ENCODE measurements around the gene S100A9. TPM values are rescaled to one million over a fixed set of nuclear protein-coding genes. Genes with fewer than 3 reads are reported as not detected.
A peak's percentile ranks its signal among the peaks of the same experiment; 100 is the strongest.

The S100A9 gene
- total RNA-seq, 1 donor from 2014 or later, result not detected

DNA sequence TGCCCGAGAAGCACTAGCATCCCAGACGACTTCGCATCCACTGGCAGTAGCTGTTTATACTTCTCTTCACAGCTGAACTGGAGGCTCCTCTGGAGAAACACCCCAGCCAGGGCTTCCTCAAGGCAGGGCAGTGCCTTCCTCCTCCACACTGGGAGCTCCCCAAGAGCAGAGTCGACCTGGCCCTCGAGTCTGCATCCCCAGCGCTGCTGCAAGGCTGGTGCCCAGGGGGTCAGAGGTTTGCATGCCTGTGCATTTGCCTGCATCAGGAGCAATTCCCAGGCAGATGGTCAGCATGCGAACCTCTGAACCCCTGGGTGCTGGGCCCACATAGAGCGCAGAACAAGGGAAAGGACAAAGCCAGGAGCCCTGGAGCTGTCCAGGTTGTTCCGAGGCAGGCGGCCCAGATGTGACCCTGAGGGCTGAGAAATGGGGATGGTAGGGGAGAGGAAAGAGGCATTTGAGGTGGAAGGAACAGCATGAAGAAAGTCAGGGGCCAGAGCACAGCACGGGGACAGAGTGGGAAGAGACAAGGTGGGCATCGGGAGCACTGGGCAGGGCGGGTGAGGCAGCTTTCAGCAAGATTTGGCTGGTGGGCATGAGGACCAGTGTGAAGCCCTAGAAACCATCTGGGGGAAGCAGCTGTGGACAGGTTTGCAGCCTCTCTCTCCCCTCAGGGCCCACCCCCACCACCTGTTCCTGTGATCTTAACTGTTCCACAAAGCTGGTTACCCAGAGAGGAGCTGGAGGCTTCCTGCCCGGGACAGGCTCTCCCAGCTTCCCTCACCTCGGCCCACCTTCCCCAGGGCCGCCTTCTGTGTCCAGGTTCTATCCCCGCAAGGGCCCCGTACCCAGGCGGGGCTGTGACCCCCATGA, 39.6 kb downstream of the S100A9 start:
- H3K27ac Mint-ChIP-seq (ENCODE audit: unreplicated experiment), result no peak overlapping the region
- H3K36me3 Mint-ChIP-seq (ENCODE audit: unreplicated experiment), result no peaks in the 10 kb centered on the region
- no peaks in the 10 kb centered on the region for H3K4me1 Mint-ChIP-seq (ENCODE audit: unreplicated experiment)
- no peak overlapping the region for H3K4me3 Mint-ChIP-seq (ENCODE audit: unreplicated experiment)
- H3K9me3 Mint-ChIP-seq (ENCODE audit: unreplicated experiment), result no peaks in the 10 kb centered on the region
- TF ChIP-seq, protein P1, sequence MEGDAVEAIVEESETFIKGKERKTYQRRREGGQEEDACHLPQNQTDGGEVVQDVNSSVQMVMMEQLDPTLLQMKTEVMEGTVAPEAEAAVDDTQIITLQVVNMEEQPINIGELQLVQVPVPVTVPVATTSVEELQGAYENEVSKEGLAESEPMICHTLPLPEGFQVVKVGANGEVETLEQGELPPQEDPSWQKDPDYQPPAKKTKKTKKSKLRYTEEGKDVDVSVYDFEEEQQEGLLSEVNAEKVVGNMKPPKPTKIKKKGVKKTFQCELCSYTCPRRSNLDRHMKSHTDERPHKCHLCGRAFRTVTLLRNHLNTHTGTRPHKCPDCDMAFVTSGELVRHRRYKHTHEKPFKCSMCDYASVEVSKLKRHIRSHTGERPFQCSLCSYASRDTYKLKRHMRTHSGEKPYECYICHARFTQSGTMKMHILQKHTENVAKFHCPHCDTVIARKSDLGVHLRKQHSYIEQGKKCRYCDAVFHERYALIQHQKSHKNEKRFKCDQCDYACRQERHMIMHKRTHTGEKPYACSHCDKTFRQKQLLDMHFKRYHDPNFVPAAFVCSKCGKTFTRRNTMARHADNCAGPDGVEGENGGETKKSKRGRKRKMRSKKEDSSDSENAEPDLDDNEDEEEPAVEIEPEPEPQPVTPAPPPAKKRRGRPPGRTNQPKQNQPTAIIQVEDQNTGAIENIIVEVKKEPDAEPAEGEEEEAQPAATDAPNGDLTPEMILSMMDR (IDR thresholded peaks at IDR 0.05), result no peak
- DNase-seq (ENCODE audit: extremely low spot score, unreplicated experiment), result peak; percentile 80
- peaks cover 6% of the 10 kb centered on the region for H3K27me3 Mint-ChIP-seq (ENCODE audit: unreplicated experiment)

DNA sequence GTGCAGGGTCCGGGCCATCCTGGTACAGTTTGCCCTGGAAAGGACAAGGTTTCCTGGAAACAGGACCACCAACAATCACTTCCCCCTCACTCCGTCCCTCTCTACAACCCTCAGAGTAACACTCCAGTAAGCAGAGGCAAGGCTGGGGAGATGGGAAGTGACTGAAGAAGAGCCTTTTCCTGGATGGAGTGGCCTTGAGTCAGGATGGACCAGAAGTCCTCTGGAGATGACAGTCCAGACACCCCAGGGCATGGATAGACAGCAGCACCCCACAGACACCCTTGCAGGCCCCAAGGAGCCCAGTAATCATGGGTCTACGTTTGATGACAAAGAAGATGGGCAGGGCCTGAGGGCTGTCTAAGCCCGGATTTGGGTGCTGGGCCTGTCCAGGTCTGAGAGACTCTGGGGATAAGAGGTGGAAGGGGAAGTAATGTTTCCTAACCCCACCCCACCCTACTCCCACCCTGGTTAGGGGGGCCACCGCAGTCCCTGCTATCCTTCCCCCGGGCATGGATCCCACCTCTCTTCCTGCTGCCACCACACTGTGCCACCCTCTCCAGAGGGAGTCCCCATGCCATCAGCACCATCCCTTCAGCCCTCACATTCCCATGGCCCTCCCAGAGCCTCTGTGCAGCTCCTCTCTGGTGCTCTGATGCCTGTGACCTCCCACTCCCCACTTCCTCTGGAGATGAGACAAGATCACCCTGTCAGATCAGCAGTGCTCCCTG, 40.4 kb downstream of the S100A9 start:
- no peak overlapping the region for H3K4me3 Mint-ChIP-seq (ENCODE audit: unreplicated experiment)
- no peaks in the 10 kb centered on the region for H3K9me3 Mint-ChIP-seq (ENCODE audit: unreplicated experiment)
- no peak overlapping the region for H3K27ac Mint-ChIP-seq (ENCODE audit: unreplicated experiment)
- TF ChIP-seq, protein P1 (IDR thresholded peaks at IDR 0.05), result no peak
- H3K36me3 Mint-ChIP-seq (ENCODE audit: unreplicated experiment), result no peaks in the 10 kb centered on the region
- DNase-seq (ENCODE audit: extremely low spot score, unreplicated experiment), result peak; percentile 72
- H3K4me1 Mint-ChIP-seq (ENCODE audit: unreplicated experiment), result no peaks in the 10 kb centered on the region
- peaks cover 7% of the 10 kb centered on the region for H3K27me3 Mint-ChIP-seq (ENCODE audit: unreplicated experiment)

DNA sequence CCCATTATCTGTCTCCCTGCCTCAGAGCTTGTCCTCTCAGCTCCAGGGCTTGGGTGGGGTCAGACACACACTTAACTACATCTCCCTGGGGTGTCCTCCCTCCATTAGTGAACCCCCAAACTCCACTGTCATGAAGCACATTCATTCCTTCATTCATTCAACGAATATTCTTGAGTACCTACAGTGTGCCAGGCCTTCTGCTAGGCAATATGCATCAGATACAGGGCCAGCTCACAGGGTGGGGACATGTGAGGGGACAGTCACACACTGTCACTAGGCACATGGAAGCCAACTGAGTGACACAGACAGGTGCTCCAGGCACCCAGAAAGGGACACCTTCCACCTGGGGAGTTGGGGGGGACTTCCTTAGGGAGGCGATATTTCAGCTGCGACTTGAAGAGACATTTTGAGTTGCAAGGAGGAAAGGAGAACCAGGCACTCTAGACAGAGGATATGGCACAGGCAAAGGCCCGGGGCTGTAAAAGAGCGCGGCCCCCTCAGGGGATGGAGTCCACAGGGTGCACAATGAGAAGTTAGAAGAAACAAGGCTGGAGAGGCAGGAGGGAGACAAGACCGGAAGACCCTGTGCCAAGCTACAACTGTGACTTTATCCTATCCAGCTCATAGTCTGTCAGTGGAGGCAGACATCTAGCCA, 41.9 kb downstream of the S100A9 start:
- H3K36me3 Mint-ChIP-seq (ENCODE audit: unreplicated experiment), result no peaks in the 10 kb centered on the region
- no peaks in the 10 kb centered on the region for H3K9me3 Mint-ChIP-seq (ENCODE audit: unreplicated experiment)
- DNase-seq (ENCODE audit: extremely low spot score, unreplicated experiment), result peak; percentile 69
- H3K27ac Mint-ChIP-seq (ENCODE audit: unreplicated experiment), result no peak overlapping the region
- H3K27me3 Mint-ChIP-seq (ENCODE audit: unreplicated experiment), result peaks cover 7% of the 10 kb centered on the region
- TF ChIP-seq, protein P1 (IDR thresholded peaks at IDR 0.05), result no peak
- H3K4me3 Mint-ChIP-seq (ENCODE audit: unreplicated experiment), result no peak overlapping the region
- H3K4me1 Mint-ChIP-seq (ENCODE audit: unreplicated experiment), result no peaks in the 10 kb centered on the region

DNA sequence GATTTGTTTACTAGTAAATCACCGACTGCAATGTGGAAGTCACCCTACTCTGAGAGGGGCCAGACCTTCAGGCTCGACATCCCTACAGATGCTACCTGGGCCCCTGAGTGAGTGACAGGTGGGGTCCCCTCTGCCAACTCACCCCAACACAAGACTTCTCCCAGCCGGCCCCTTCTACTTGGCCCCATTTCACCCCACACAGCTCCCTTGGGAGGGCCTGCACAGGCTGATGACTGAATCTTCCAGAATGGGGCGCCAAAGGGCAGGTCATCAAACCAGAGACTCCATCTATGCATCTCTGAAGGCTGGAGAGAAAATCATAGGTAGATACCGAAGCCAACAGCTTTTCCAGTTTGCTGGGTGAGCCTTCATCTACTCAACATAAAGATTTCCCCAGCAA, 42.6 kb downstream of the S100A9 start:
- TF ChIP-seq, protein P1 (IDR thresholded peaks at IDR 0.05), result no peak
- H3K36me3 Mint-ChIP-seq (ENCODE audit: unreplicated experiment), result no peaks in the 10 kb centered on the region
- DNase-seq (ENCODE audit: extremely low spot score, unreplicated experiment), result no peak
- no peak overlapping the region for H3K4me3 Mint-ChIP-seq (ENCODE audit: unreplicated experiment)
- H3K9me3 Mint-ChIP-seq (ENCODE audit: unreplicated experiment), result no peaks in the 10 kb centered on the region
- H3K27me3 Mint-ChIP-seq (ENCODE audit: unreplicated experiment), result peaks cover 7% of the 10 kb centered on the region
- H3K4me1 Mint-ChIP-seq (ENCODE audit: unreplicated experiment), result no peaks in the 10 kb centered on the region
- no peak overlapping the region for H3K27ac Mint-ChIP-seq (ENCODE audit: unreplicated experiment)
